Heart right ventricle (tissue), 16 donors: ENCODE measurements around the gene MALRD1. TPM values are rescaled to one million over a fixed set of nuclear protein-coding genes. Genes with fewer than 3 reads are reported as not detected.

Experiments used
- ATAC-seq, 8 donors: fragments of 200-7000 bp; cut with Tn5 transposase; one replicate each; pipeline ENCODE4 v1.9.1; 2020; ENCODE audit warnings: mild to moderate bottlenecking in 8 of 8, moderate library complexity in 8 of 8, moderate number of reproducible peaks in 1 of 8
- DNase-seq, 2 donors: peaks; one replicate each; pipeline ENCODE4 v3.0.0-alpha.2; 2020
- H3K27ac ChIP-seq, 10 donors: fragments of 200-600 bp; sonication (generic) in 2 of 10; one replicate each; pipeline versions ENCODE4 v1.5.0 to v1.8.0; 2020 to 2022; ENCODE audit warnings: mild to moderate bottlenecking in 3 of 10
- H3K27me3 ChIP-seq, 7 donors: fragments of 200-600 bp; one replicate each; pipeline ENCODE4 v1.8.0; 2021 to 2022; ENCODE audit warnings: mild to moderate bottlenecking in 2 of 7
- H3K36me3 ChIP-seq, 9 donors: fragments of 200-600 bp; sonication (generic) in 1 of 9; one replicate each; pipeline versions ENCODE4 v1.5.0 to v1.8.0; 2020 to 2022; ENCODE audit warnings: mild to moderate bottlenecking in 2 of 9
- H3K4me1 ChIP-seq, 9 donors: fragments of 200-600 bp; sonication (generic) in 1 of 9; one replicate each; pipeline versions ENCODE4 v1.5.0 to v1.8.0; 2020 to 2022; ENCODE audit warnings: mild to moderate bottlenecking in 4 of 9
- H3K4me3 ChIP-seq, 10 donors: fragments of 200-600 bp; sonication (generic) in 2 of 10; one replicate each; pipeline versions ENCODE4 v1.5.0 to v1.8.0; 2020 to 2022; ENCODE audit warnings: mild to moderate bottlenecking in 7 of 10, moderate library complexity in 2 of 10
- H3K9me3 ChIP-seq, 11 donors: fragments of 200-600 bp in 10 of 11; sonication (generic) in 2 of 11; one replicate each; pipeline versions ENCODE4 v1.5.0 to v1.8.0; 2013 to 2022; ENCODE audit warnings: mild to moderate bottlenecking in 2 of 11, control low read depth in 1 of 11, moderate library complexity in 1 of 11
- WGBS, 2 donors: extraction: QIAGEN DNeasy Blood & Tissue Kit; methylation state at CpG; one replicate each; pipeline ENCODE4 v1.1.7; 2013; ENCODE audit warnings: inconsistent platforms in 1 of 2; 5-methylcytosine and 5-hydroxymethylcytosine counted together
- intact Hi-C, 10 donors: fragments of 100-400 bp; cut with DNase I; formaldehyde crosslinking; loops; one replicate each; pipeline versions ENCODE4 v1.11.1 to v1.14.2; 2022
- long read RNA-seq, 3 donors: library from polyadenylated mRNA; unstranded; transcript quantifications; one replicate each; pipeline ENCODE4 v2.0.0, GENCODE V29; 2020 to 2021
- polyA plus RNA-seq, 2 donors: library from polyadenylated mRNA; stranded (reverse); fragments of 200-250 nt; gene quantifications; one replicate each; pipeline ENCODE4 v1.2.3, GENCODE V29; 2013
- total RNA-seq, 10 donors: library from RNA; stranded (reverse); fragmentation: NEBNext Ultra II Directional in 3 of 10; extraction: Animal tissue kit (Norgen Biotek cat#: 25700) in 3 of 10; gene quantifications; one replicate each; pipeline versions ENCODE4 v1.2.1 to v1.2.4, GENCODE V29; 2021 to 2023
- TF ChIP-seq, protein P1 (sequence below), 9 donors: fragments of 200-600 bp; sonication (generic) in 2 of 9; IDR thresholded peaks; one replicate each; pipeline versions ENCODE4 v1.5.0 to v1.8.0; 2021 to 2022; ENCODE audit warnings: antibody characterized with exemption in 9 of 9, mild to moderate bottlenecking in 5 of 9, moderate library complexity in 1 of 9
- donor health status: Arrhythmogenic right ventricular cardiomyopathy.
- donor health status: ischemic (EF 13 %, LVEDD 7.1; RV severe dilation, severe dysfunction).
- donor health status: healthy with polysubstance abuse.
- donor health status: DM: no; HTN: yes; CAD: no.
- donor health status: DM: no; HTN: no; CAD: no.
- donor health status: ischemic (EF 25% LVEDD 6.9; RV normal size, moderate dysfunction).
- donor health status: ischemic (EF 25% LVEDD 5.7; RV mildly dilated, moderate dysfunction).
- donor health status: healthy.
- donor health status: DM: yes; HTN: yes; CAD: no.
- donor health status: Ischemic cardiomyopathy.
- donor health status: ischemic (EF 35%, LVEDD 5.7; RV mildly dilated, moderate dysfunction).
- donor health status: nonischemic (EF 11% LVEDD 7.7; RV severe dilation, severe dysfunction).
- donor health status: DM: yes; HTN: yes; CAD: no.
- donor health status: PGD.
- donor health status: ischemic (EF 29% LVEDD 5.4; RV normal size, mild dysfunction).
- donor health status: nonischemic (EF 23%, LVEDD 6.1; RV moderate dilation, normal function).

Gene MALRD1
- total RNA-seq (1 to 10 TPM in 3 of 10 donors, under 1 TPM in 7; 0.30 to 2.2 (median 0.55) TPM), polyA plus RNA-seq (under 1 TPM; 0.10 to 0.29 TPM)
- long read RNA-seq, donor 1: 0 reads
- long read RNA-seq, donor 2, partial matches to known transcripts: 0 of 1 reads
- long read RNA-seq, donor 2, other reads (novel, unspliced or antisense): 1 of 1 reads
- long read RNA-seq, donor 3, partial matches to known transcripts: 0 of 2 reads
- long read RNA-seq, donor 3, other reads (novel, unspliced or antisense): 2 of 2 reads

DNA sequence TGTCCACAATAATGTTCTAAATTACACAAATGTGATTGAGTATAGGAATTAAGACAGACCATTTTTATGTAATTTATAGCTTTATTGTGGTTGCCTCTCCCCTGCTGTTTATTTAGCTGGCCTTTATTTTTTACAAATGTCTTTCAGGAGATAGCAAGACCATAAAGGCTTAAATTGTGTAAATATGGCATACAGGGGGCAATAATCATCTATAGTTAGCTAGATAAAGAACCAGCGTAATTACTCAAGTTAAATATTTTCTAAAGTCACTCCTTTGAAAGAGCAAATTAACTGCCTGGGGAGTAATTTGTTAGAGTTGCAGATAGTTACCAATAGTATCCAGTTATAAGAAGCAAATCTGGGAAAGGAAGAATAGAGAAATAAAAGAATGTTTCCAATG is at the start of gene MALRD1:
TSS of gene MALRD1 (plus strand) at position 313 of the 400 bp plus-strand sequence. CDS start 138 bp downstream, outside the sequence.
- intact Hi-C loops: no loop called here
- ATAC-seq: no peak
- Histone ChIP-seq H3K27me3 (no peaks in the 10 kb centered on the region), H3K4me1 (no peaks in the 10 kb centered on the region), H3K4me3 (no peak within 1 kb of the TSS), H3K27ac (no peak within 1 kb of the TSS), H3K36me3 (no peaks in the 10 kb centered on the region), H3K9me3 (peaks cover 0 to 6% (median 0%) of the 10 kb centered on the region in 11 donors)
- 93 to 94% methylated on average over 1 of the region's 1 CpG for WGBS, 2 donors
- TF ChIP-seq, protein P1, sequence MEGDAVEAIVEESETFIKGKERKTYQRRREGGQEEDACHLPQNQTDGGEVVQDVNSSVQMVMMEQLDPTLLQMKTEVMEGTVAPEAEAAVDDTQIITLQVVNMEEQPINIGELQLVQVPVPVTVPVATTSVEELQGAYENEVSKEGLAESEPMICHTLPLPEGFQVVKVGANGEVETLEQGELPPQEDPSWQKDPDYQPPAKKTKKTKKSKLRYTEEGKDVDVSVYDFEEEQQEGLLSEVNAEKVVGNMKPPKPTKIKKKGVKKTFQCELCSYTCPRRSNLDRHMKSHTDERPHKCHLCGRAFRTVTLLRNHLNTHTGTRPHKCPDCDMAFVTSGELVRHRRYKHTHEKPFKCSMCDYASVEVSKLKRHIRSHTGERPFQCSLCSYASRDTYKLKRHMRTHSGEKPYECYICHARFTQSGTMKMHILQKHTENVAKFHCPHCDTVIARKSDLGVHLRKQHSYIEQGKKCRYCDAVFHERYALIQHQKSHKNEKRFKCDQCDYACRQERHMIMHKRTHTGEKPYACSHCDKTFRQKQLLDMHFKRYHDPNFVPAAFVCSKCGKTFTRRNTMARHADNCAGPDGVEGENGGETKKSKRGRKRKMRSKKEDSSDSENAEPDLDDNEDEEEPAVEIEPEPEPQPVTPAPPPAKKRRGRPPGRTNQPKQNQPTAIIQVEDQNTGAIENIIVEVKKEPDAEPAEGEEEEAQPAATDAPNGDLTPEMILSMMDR (IDR thresholded peaks at IDR 0.05): no peak
- DNase-seq: no peak

DNA sequence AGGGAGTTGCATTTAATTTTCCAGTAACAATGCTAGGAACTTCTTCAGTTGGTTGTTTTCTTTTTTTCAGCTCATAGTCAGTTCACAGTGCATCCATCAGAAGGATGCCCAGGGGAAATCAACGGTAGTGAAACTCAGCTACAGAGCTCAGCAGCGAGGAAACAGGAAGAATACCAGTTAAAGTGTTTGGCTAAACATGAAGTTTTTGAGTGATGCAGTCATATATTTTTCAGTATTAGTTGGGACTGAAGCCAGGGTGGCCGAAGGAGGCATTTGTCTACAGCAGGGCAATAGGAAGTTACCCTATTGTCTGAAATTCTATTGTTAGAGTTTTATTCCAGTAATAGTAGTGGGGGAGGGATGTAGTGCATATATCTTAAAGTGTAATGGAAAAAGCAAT is 45.3 kb upstream of the MALRD1 start:
- H3K27me3 ChIP-seq: no peaks in the 10 kb centered on the region
- peaks cover 0 to 10% (median 0%) of the 10 kb centered on the region in 11 donors for H3K9me3 ChIP-seq
- DNase-seq (peak in 1 of 2 donors; percentile 50), ATAC-seq (peak; percentile 69 to 96 (median 84))
- intact Hi-C loops: no loop called here
- 33 to 38% methylated on average over 3 of the region's 3 CpGs for WGBS, 2 donors
- H3K36me3 ChIP-seq: no peaks in the 10 kb centered on the region
- no peak overlapping the region for H3K4me3 ChIP-seq
- peak overlapping the region in 4 of 10 donors; percentile 57 to 67 (median 61) for H3K27ac ChIP-seq
- H3K4me1 ChIP-seq: peaks cover 0 to 7% (median 0%) of the 10 kb centered on the region in 9 donors
- TF ChIP-seq, protein P1 (IDR thresholded peaks at IDR 0.05): no peak

DNA sequence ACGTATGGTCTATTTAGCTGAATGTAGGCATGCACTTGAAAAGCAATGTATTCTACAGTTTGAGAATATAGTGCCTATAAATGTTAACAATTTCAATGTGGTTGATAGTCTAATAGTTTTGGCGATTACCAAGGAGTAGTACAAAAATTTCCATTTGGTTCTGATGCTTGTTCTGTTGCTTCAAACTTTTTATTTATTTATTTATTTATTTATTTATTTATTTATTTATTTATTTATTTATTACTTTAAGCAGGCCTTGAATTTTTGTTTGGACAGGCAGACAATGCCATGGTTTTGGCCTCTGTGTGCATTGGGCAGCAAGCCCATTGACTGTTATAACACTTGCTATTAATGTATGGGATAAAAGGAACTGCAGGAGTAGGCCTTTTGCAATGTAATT is 36.5 kb upstream of the MALRD1 start:
- 93 to 95% methylated on average over 2 of the region's 2 CpGs for WGBS, 2 donors
- TF ChIP-seq, protein P1 (IDR thresholded peaks at IDR 0.05): no peak
- Histone ChIP-seq H3K4me3 (no peak overlapping the region), H3K9me3 (peaks cover 0 to 21% (median 0%) of the 10 kb centered on the region in 11 donors), H3K36me3 (no peaks in the 10 kb centered on the region), H3K27me3 (no peaks in the 10 kb centered on the region), H3K27ac (no peak overlapping the region), H3K4me1 (no peaks in the 10 kb centered on the region)
- DNase-seq (no peak), ATAC-seq (no peak)
- intact Hi-C loops: no loop called here

DNA sequence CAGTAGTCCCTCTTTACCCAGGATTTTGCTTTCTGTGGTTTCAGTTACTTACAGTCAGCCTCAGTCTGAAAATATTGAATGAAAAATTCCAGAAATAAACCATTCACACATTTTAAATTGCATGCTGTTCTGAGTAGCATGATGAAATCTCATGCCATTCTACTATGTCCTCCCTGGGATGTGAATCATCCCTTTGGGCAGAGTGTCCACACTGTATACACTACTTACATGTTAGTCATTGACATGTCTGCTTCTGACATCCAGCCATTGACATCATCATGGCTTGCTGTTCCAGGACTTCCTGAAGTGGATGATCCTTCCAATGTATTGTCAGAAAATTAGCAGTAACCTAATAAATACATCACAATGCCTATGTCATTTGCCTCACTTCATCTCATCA is 34.6 kb upstream of the MALRD1 start:
- TF ChIP-seq, protein P1 (IDR thresholded peaks at IDR 0.05): no peak
- no peaks in the 10 kb centered on the region for H3K27me3 ChIP-seq
- no peak overlapping the region for H3K27ac ChIP-seq
- H3K4me3 ChIP-seq: no peak overlapping the region
- no peak for DNase-seq
- H3K36me3 ChIP-seq: no peaks in the 10 kb centered on the region
- H3K4me1 ChIP-seq: no peaks in the 10 kb centered on the region
- H3K9me3 ChIP-seq: peaks cover 0 to 21% (median 0%) of the 10 kb centered on the region in 11 donors
- no peak for ATAC-seq
- intact Hi-C loops: no loop called here
